Keratinocyte (primary cell): ENCODE data around the gene SEMA3D. TPM values are rescaled to one million over a fixed set of nuclear protein-coding genes. Genes with fewer than 3 reads are reported as not detected.

Source experiments
- DNase-seq: peaks from one replicate; pipeline ENCODE4 v3.0.0-alpha.2; 2011; ENCODE audit warnings: low read depth, missing footprints, low spot score
- FAIRE-seq: peaks from 2 replicates; lab custom pipeline; 2011; peaks lifted over from hg19 to GRCh38; lab: Jason Lieb, UNC
- H2AFZ ChIP-seq: 2 replicates; pipeline ENCODE4 v1.6.0; 2012; ENCODE audit warnings: low read length, control low read depth, inconsistent platforms; ENCODE audit not compliant: control insufficient read depth
- H3K27ac ChIP-seq: 2 replicates; pipeline ENCODE4 v1.5.1; 2011; ENCODE audit warnings: low read length; ENCODE audit not compliant: control insufficient read depth, insufficient read depth
- H3K27me3 ChIP-seq: 3 replicates; pipeline ENCODE4 v1.6.0; 2011; ENCODE audit warnings: low read length; ENCODE audit not compliant: control insufficient read depth, insufficient read depth; ENCODE audit errors: extremely low read depth
- H3K36me3 ChIP-seq, 2 experiments: 2 replicates in 1 of 2; 3 replicates in 1 of 2; pipeline ENCODE4 v1.5.1; 2011; ENCODE audit warnings: low read length in 2 of 2, mild to moderate bottlenecking in 1 of 2; ENCODE audit not compliant: control insufficient read depth in 2 of 2, insufficient read depth in 2 of 2; ENCODE audit errors: extremely low read depth in 1 of 2
- H3K4me1 ChIP-seq: 3 replicates; pipeline ENCODE4 v1.5.1; 2011; ENCODE audit warnings: low read length; ENCODE audit not compliant: control insufficient read depth, insufficient read depth; ENCODE audit errors: extremely low read depth
- H3K4me2 ChIP-seq: 3 replicates; pipeline ENCODE4 v1.6.0; 2011; ENCODE audit warnings: low read depth, low read length; ENCODE audit not compliant: control insufficient read depth, insufficient read depth; ENCODE audit errors: extremely low read depth
- H3K4me3 ChIP-seq, 3 experiments: fragments of 200-600 bp in 1 of 3; sonication (generic) in 1 of 3; 2 replicates in 2 of 3; 3 replicates in 1 of 3; pipeline ENCODE4 v1.5.1; 2011 to 2016; ENCODE audit warnings: low read length in 3 of 3, mild to moderate bottlenecking in 3 of 3, control low read depth in 2 of 3, inconsistent platforms in 1 of 3, low read depth in 1 of 3, mixed read lengths in 1 of 3, mixed run types in 1 of 3, moderate library complexity in 1 of 3; ENCODE audit not compliant: control insufficient read depth in 2 of 3, insufficient read depth in 2 of 3; ENCODE audit errors: extremely low read depth in 1 of 3
- H3K79me2 ChIP-seq: 2 replicates; pipeline ENCODE4 v1.6.0; 2012; ENCODE audit warnings: low read length; ENCODE audit not compliant: control insufficient read depth, insufficient read depth
- H3K9ac ChIP-seq: 3 replicates; pipeline ENCODE4 v1.6.0; 2011; ENCODE audit warnings: low read length; ENCODE audit not compliant: control insufficient read depth, insufficient read depth; ENCODE audit errors: extremely low read depth
- H3K9me1 ChIP-seq: 3 replicates; pipeline ENCODE4 v1.6.0; 2011; ENCODE audit warnings: low read length; ENCODE audit not compliant: control insufficient read depth, insufficient read depth; ENCODE audit errors: extremely low read depth
- H3K9me3 ChIP-seq: 2 replicates; pipeline ENCODE4 v1.5.1; 2012; ENCODE audit warnings: low read depth, low read length; ENCODE audit not compliant: control insufficient read depth
- H4K20me1 ChIP-seq: 3 replicates; pipeline ENCODE4 v1.6.0; 2011; ENCODE audit warnings: low read length; ENCODE audit not compliant: control insufficient read depth, insufficient read depth; ENCODE audit errors: extremely low read depth
- EZH2 ChIP-seq: IDR thresholded peaks from one replicate; pipeline ENCODE4 v1.6.1; 2012; ENCODE audit warnings: inconsistent platforms, mild to moderate bottlenecking, low read length, moderate library complexity
- dilution Hi-C: fragments of 300-500 bp; cut with MboI; formaldehyde crosslinking; loops from one replicate; pipeline ENCODE4 v1.7.0; 2020; ENCODE audit warnings: low sequenced_read_pairs; ENCODE audit not compliant: extremely low pct_ligation_motif_present
- polyA plus RNA-seq, 5 experiments: library from polyadenylated mRNA; depleted of rRNA in 3 of 5; stranded (reverse) in 3 of 5; stranded (forward) in 1 of 5; unstranded in 1 of 5; fragments of >200 nt; gene quantifications; 1 replicate in 1 of 5; 2 replicates in 3 of 5; 3 replicates in 1 of 5; pipeline versions ENCODE4 v1.2.1 to v1.2.3, GENCODE V29; 2011 to 2012; ENCODE audit warnings: missing spikeins in 2 of 5, low read depth in 1 of 5, low replicate concordance in 1 of 5
- TF ChIP-seq, protein P1 (sequence below), 3 experiments: IDR thresholded peaks in 1 of 3; conservative IDR thresholded peaks in 1 of 3; optimal IDR thresholded peaks in 1 of 3; 2 replicates in 2 of 3; 3 replicates in 1 of 3; pipeline versions ENCODE3 to v1.5.1; 2011; ENCODE audit warnings: low read length in 3 of 3, mild to moderate bottlenecking in 3 of 3, moderate library complexity in 2 of 3, control low read depth in 1 of 3, inconsistent platforms in 1 of 3; ENCODE audit not compliant: insufficient read depth in 2 of 3; ENCODE audit errors: extremely low read depth in 1 of 3

Gene SEMA3D
- polyA plus RNA-seq, 1 donor (not counting 4 experiments of a cell fraction or from before 2014, with no cell fraction given): 5.2 TPM

GRCh38 chr7:85176197-85176596 is 10.7 kb downstream of the SEMA3D start:
- FAIRE-seq (no peak), DNase-seq (no peak)
- H3K9me1 ChIP-seq: no peaks in the 10 kb centered on the region
- H3K9ac ChIP-seq: no peak overlapping the region
- H3K4me1 ChIP-seq: peaks cover 7% of the 10 kb centered on the region
- H3K79me2 ChIP-seq: no peaks in the 10 kb centered on the region
- H3K9me3 ChIP-seq: peaks cover 4% of the 10 kb centered on the region
- dilution Hi-C loops: loop anchor here (25.0 kb wide), 1 partner anchor 114 kb away; no protein-coding TSS in a partner anchor
- TF ChIP-seq, protein P1, sequence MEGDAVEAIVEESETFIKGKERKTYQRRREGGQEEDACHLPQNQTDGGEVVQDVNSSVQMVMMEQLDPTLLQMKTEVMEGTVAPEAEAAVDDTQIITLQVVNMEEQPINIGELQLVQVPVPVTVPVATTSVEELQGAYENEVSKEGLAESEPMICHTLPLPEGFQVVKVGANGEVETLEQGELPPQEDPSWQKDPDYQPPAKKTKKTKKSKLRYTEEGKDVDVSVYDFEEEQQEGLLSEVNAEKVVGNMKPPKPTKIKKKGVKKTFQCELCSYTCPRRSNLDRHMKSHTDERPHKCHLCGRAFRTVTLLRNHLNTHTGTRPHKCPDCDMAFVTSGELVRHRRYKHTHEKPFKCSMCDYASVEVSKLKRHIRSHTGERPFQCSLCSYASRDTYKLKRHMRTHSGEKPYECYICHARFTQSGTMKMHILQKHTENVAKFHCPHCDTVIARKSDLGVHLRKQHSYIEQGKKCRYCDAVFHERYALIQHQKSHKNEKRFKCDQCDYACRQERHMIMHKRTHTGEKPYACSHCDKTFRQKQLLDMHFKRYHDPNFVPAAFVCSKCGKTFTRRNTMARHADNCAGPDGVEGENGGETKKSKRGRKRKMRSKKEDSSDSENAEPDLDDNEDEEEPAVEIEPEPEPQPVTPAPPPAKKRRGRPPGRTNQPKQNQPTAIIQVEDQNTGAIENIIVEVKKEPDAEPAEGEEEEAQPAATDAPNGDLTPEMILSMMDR (optimal IDR thresholded peaks at IDR 0.05 in 1 of 3, IDR thresholded peaks at IDR 0.05 in 1 of 3, conservative IDR thresholded peaks at IDR 0.05 in 1 of 3; ENCODE audit: extremely low read depth in 1 of 3, insufficient read depth in 2 of 3, low read length in 3 of 3): no peak
- no peak for TF ChIP-seq EZH2
- H3K27me3 ChIP-seq: no peaks in the 10 kb centered on the region
- no peak overlapping the region for H3K27ac ChIP-seq
- no peak overlapping the region for H3K4me2 ChIP-seq
- no peaks in the 10 kb centered on the region for H3K36me3 ChIP-seq
- no peak overlapping the region for H3K4me3 ChIP-seq
- no peak overlapping the region for H2AFZ ChIP-seq
- no peaks in the 10 kb centered on the region for H4K20me1 ChIP-seq

- peaks cover 7% of the 10 kb centered on the region for H3K4me1 ChIP-seq
- H3K4me3 ChIP-seq: no peak overlapping the region
- no peak overlapping the region for H3K27ac ChIP-seq
- no peaks in the 10 kb centered on the region for H4K20me1 ChIP-seq
- no peaks in the 10 kb centered on the region for H3K36me3 ChIP-seq
- no peak overlapping the region for H2AFZ ChIP-seq
- no peak overlapping the region for H3K9ac ChIP-seq
- no peaks in the 10 kb centered on the region for H3K79me2 ChIP-seq
- no peak for FAIRE-seq
- H3K9me1 ChIP-seq: no peaks in the 10 kb centered on the region
- no peak overlapping the region for H3K4me2 ChIP-seq
- H3K9me3 ChIP-seq: peaks cover 4% of the 10 kb centered on the region
- no peak for TF ChIP-seq EZH2
- TF ChIP-seq, protein P1 (optimal IDR thresholded peaks at IDR 0.05 in 1 of 3, IDR thresholded peaks at IDR 0.05 in 1 of 3, conservative IDR thresholded peaks at IDR 0.05 in 1 of 3; ENCODE audit: extremely low read depth in 1 of 3, insufficient read depth in 2 of 3, low read length in 3 of 3): no peak
- dilution Hi-C loops: loop anchor here (25.0 kb wide), 1 partner anchor 113 kb away; no protein-coding TSS in a partner anchor
- DNase-seq: no peak
- H3K27me3 ChIP-seq: no peaks in the 10 kb centered on the region
These were observed 11.6 kb downstream of the SEMA3D start for GRCh38 chr7:85175217-85175616.
